Kidney epithelial cell (primary cell): Measurements from ENCODE around the gene DCLRE1A. TPM values are rescaled to one million over a fixed set of nuclear protein-coding genes. Genes with fewer than 3 reads are reported as not detected.
"Not testable (repeated sequence)": the region's sequence is repeated elsewhere in the genome, so short reads cannot be mapped to it uniquely, and the experiment has no call there.

Experiments
- DNase-seq: peaks from one replicate; pipeline ENCODE4 v3.0.0-alpha.2; 2010; ENCODE audit warnings: low read depth
- H3K27me3 ChIP-seq: 2 replicates; pipeline ENCODE4 v1.6.0; 2011; ENCODE audit warnings: low read length; ENCODE audit not compliant: control insufficient read depth, insufficient read depth
- H3K36me3 ChIP-seq: 2 replicates; pipeline ENCODE4 v1.5.1; 2011; ENCODE audit warnings: low read length; ENCODE audit not compliant: control insufficient read depth, insufficient read depth
- H3K4me3 ChIP-seq: 2 replicates; pipeline ENCODE4 v1.5.1; 2011; ENCODE audit warnings: low read depth, mild to moderate bottlenecking, control low read depth, low read length
- CTCF ChIP-seq: IDR thresholded peaks from 2 replicates; pipeline ENCODE4 v1.5.1; 2011; ENCODE audit warnings: mild to moderate bottlenecking, moderate library complexity, low read length, control low read depth, inconsistent platforms; ENCODE audit not compliant: insufficient read depth, poor library complexity, severe bottlenecking
- total RNA-seq: library from RNA; depleted of rRNA; stranded (reverse); fragments of >200 nt; gene quantifications from 2 replicates; pipeline ENCODE4 v1.2.3, GENCODE V29; 2015

DCLRE1A gene
- total RNA-seq, 1 donor from 2014 or later, result 11.7 TPM

- H3K36me3 ChIP-seq, result no peaks in the 10 kb centered on the region
- no peak for DNase-seq
- no peaks in the 10 kb centered on the region for H3K27me3 ChIP-seq
- no peak overlapping the region for H3K4me3 ChIP-seq
- TF ChIP-seq CTCF, result no peak
These were observed 9.9 kb downstream of the DCLRE1A start for GRCh38 chr10:113843972-113844485.

GRCh38 chr10:113842171-113842570 lies 11.7 kb downstream of the DCLRE1A start:
- H3K4me3 ChIP-seq, result no peak overlapping the region
- TF ChIP-seq CTCF, result no peak
- no peak for DNase-seq
- no peaks in the 10 kb centered on the region for H3K36me3 ChIP-seq
- H3K27me3 ChIP-seq, result no peaks in the 10 kb centered on the region

- DNase-seq, H3K36me3 ChIP-seq, H3K27me3 ChIP-seq: not testable (repeated sequence)
These were observed 25.3 kb downstream of the DCLRE1A start for GRCh38 chr10:113828567-113828966.

GRCh38 chr10:113825791-113826190 lies 28.1 kb downstream of the DCLRE1A start:
- Histone ChIP-seq H3K27me3 (no peaks in the 10 kb centered on the region), H3K4me3 (no peak overlapping the region), H3K36me3 (no peaks in the 10 kb centered on the region)
- no peak for DNase-seq
- no peak for TF ChIP-seq CTCF

More at GRCh38 chr10:113828567-113828966, 25.3 kb downstream of the DCLRE1A start:
- H3K4me3 ChIP-seq, result not testable (repeated sequence)

- TF ChIP-seq CTCF, result no peak
- Histone ChIP-seq H3K36me3 (no peaks in the 10 kb centered on the region), H3K27me3 (no peaks in the 10 kb centered on the region), H3K4me3 (no peak overlapping the region)
- no peak for DNase-seq
These were observed 30.5 kb downstream of the DCLRE1A start for GRCh38 chr10:113823389-113823788.

- TF ChIP-seq CTCF, result no peak
- Histone ChIP-seq H3K27me3 (no peaks in the 10 kb centered on the region), H3K36me3 (no peaks in the 10 kb centered on the region), H3K4me3 (no peak overlapping the region)
- DNase-seq, result no peak
These were observed 31.7 kb downstream of the DCLRE1A start for GRCh38 chr10:113822174-113822573.

- not testable (repeated sequence) for H3K4me3 ChIP-seq, H3K36me3 ChIP-seq, DNase-seq, H3K27me3 ChIP-seq
These were observed 32.6 kb downstream of the DCLRE1A start for GRCh38 chr10:113821306-113821705.
